Neural progenitor cell (in vitro differentiated cells): ENCODE results near the gene SELENOM. TPM values are rescaled to one million over a fixed set of nuclear protein-coding genes. Genes with fewer than 3 reads are reported as not detected.

Source experiments
- DNase-seq: peaks from one replicate; pipeline ENCODE4 v3.0.0-alpha.2; 2016; ENCODE audit warnings: low spot score
- H2AFZ ChIP-seq: fragments of 200-600 bp; sonication (generic); replicated peaks from 2 replicates; pipeline ENCODE4 v1.6.1; 2016; ENCODE audit warnings: antibody characterized with exemption
- H3F3A ChIP-seq: fragments of 200-600 bp; sonication (generic); 2 replicates; pipeline ENCODE4 v1.6.1; 2016; ENCODE audit warnings: antibody characterized with exemption, low read depth
- H3K27ac ChIP-seq: fragments of 200-600 bp; sonication (generic); 2 replicates; pipeline ENCODE4 v1.5.1; 2016; ENCODE audit warnings: mild to moderate bottlenecking
- H3K27me3 ChIP-seq: fragments of 200-600 bp; sonication (generic); 2 replicates; pipeline ENCODE4 v1.6.1; 2016; ENCODE audit warnings: mild to moderate bottlenecking, moderate library complexity
- H3K36me3 ChIP-seq: fragments of 200-600 bp; sonication (generic); 2 replicates; pipeline ENCODE4 v1.5.1; 2016
- H3K4me1 ChIP-seq: fragments of 200-600 bp; sonication (generic); 2 replicates; pipeline ENCODE4 v1.6.1; 2016; ENCODE audit warnings: mixed run types
- H3K4me2 ChIP-seq: fragments of 200-600 bp; sonication (generic); 2 replicates; pipeline ENCODE4 v1.6.1; 2016
- H3K4me3 ChIP-seq: fragments of 200-600 bp; sonication (generic); 2 replicates; pipeline ENCODE4 v1.5.1; 2016
- H3K79me2 ChIP-seq: fragments of 200-600 bp; sonication (generic); 2 replicates; pipeline ENCODE4 v1.6.1; 2016; ENCODE audit warnings: low read depth
- H3K9ac ChIP-seq: fragments of 200-600 bp; sonication (generic); 2 replicates; pipeline ENCODE4 v1.6.1; 2016
- H3K9me3 ChIP-seq: fragments of 200-600 bp; sonication (generic); 2 replicates; pipeline ENCODE4 v1.5.1; 2016; ENCODE audit warnings: low read depth
- H4K20me1 ChIP-seq: fragments of 200-600 bp; sonication (generic); 2 replicates; pipeline ENCODE4 v1.6.1; 2016; ENCODE audit warnings: low read depth
- H3K27ac Mint-ChIP-seq: 3 replicates; pipeline ENCODE4 v1.8.0; 2021; ENCODE audit warnings: mixed read lengths
- H3K27me3 Mint-ChIP-seq: 2 replicates; pipeline ENCODE4 v1.8.0; 2022; ENCODE audit warnings: low read depth, mild to moderate bottlenecking, inconsistent platforms, moderate library complexity, mixed read lengths; ENCODE audit not compliant: insufficient read depth
- H3K36me3 Mint-ChIP-seq: 3 replicates; pipeline ENCODE4 v1.8.0; 2021; ENCODE audit warnings: mixed read lengths
- H3K4me1 Mint-ChIP-seq: 3 replicates; pipeline ENCODE4 v1.8.0; 2021; ENCODE audit warnings: mixed read lengths
- H3K4me3 Mint-ChIP-seq: 3 replicates; pipeline ENCODE4 v1.8.0; 2021; ENCODE audit warnings: mild to moderate bottlenecking, moderate library complexity, mixed read lengths
- H3K9me3 Mint-ChIP-seq: 3 replicates; pipeline ENCODE4 v1.8.0; 2020; ENCODE audit warnings: mixed read lengths
- CTCF ChIP-seq: fragments of 200-600 bp; sonication (generic); IDR thresholded peaks from 2 replicates; pipeline ENCODE4 v1.5.1; 2017; ENCODE audit warnings: antibody characterized with exemption, mild to moderate bottlenecking
- EZH2 ChIP-seq: fragments of 200-600 bp; sonication (generic); IDR thresholded peaks from 2 replicates; pipeline ENCODE4 v1.6.1; 2017; ENCODE audit warnings: antibody characterized with exemption, mild to moderate bottlenecking, moderate library complexity
- EZH2phosphoT487 ChIP-seq: fragments of 200-600 bp; sonication (generic); IDR thresholded peaks from 2 replicates; pipeline ENCODE4 v1.6.1; 2017; ENCODE audit warnings: antibody characterized with exemption
- total RNA-seq: library from RNA; depleted of rRNA; stranded (reverse); fragments of >200 nt; gene quantifications from 2 replicates; pipeline ENCODE4 v1.2.3, GENCODE V29; 2015; ENCODE audit warnings: low replicate concordance

SELENOM gene
- total RNA-seq, 1 donor from 2014 or later: 7.4 TPM

GRCh38 chr22:31121403-31121802 is 14.0 kb upstream of the SELENOM start:
- H3K27ac Mint-ChIP-seq: peak overlapping the region; percentile 43
- no peak for TF ChIP-seq CTCF
- TF ChIP-seq EZH2phosphoT487: no peak
- TF ChIP-seq EZH2: no peak
- H3K4me2 ChIP-seq: no peak overlapping the region
- peaks cover 3% of the 10 kb centered on the region for H3K4me1 ChIP-seq
- no peaks in the 10 kb centered on the region for H3K79me2 ChIP-seq
- H3F3A ChIP-seq: no peaks in the 10 kb centered on the region
- DNase-seq: no peak
- H3K9me3 Mint-ChIP-seq: no peaks in the 10 kb centered on the region
- no peaks in the 10 kb centered on the region for H3K27me3 ChIP-seq
- H3K27me3 Mint-ChIP-seq: peaks cover 2% of the 10 kb centered on the region
- H3K9me3 ChIP-seq: no peaks in the 10 kb centered on the region
- H3K27ac ChIP-seq: no peak overlapping the region
- H3K4me3 ChIP-seq: no peak overlapping the region
- H3K9ac ChIP-seq: no peak overlapping the region
- H3K36me3 ChIP-seq: no peaks in the 10 kb centered on the region
- H3K4me1 Mint-ChIP-seq: peaks cover 13% of the 10 kb centered on the region
- H4K20me1 ChIP-seq: no peaks in the 10 kb centered on the region
- H2AFZ ChIP-seq: no peak overlapping the region
- no peaks in the 10 kb centered on the region for H3K36me3 Mint-ChIP-seq
- no peak overlapping the region for H3K4me3 Mint-ChIP-seq

GRCh38 chr22:31120642-31121041 is 13.3 kb upstream of the SELENOM start:
- Mint-ChIP-seq H3K27me3 (peaks cover 2% of the 10 kb centered on the region), H3K9me3 (no peaks in the 10 kb centered on the region), H3K27ac (no peak overlapping the region), H3K36me3 (no peaks in the 10 kb centered on the region), H3K4me3 (no peak overlapping the region), H3K4me1 (peaks cover 13% of the 10 kb centered on the region)
- H3K27me3 ChIP-seq: no peaks in the 10 kb centered on the region
- H3K4me2 ChIP-seq: no peak overlapping the region
- no peak overlapping the region for H2AFZ ChIP-seq
- no peaks in the 10 kb centered on the region for H4K20me1 ChIP-seq
- no peak overlapping the region for H3K4me3 ChIP-seq
- peaks cover 3% of the 10 kb centered on the region for H3K4me1 ChIP-seq
- TF ChIP-seq EZH2 (no peak), EZH2phosphoT487 (no peak), CTCF (no peak)
- H3K36me3 ChIP-seq: no peaks in the 10 kb centered on the region
- no peaks in the 10 kb centered on the region for H3F3A ChIP-seq
- H3K27ac ChIP-seq: no peak overlapping the region
- H3K9me3 ChIP-seq: no peaks in the 10 kb centered on the region
- no peaks in the 10 kb centered on the region for H3K79me2 ChIP-seq
- DNase-seq: no peak
- H3K9ac ChIP-seq: no peak overlapping the region

- Histone ChIP-seq H3K27ac (no peak overlapping the region), H3K36me3 (no peaks in the 10 kb centered on the region), H3K27me3 (no peaks in the 10 kb centered on the region), H3K9me3 (no peaks in the 10 kb centered on the region), H4K20me1 (no peaks in the 10 kb centered on the region), H3K9ac (no peak overlapping the region), H3K4me1 (peaks cover 3% of the 10 kb centered on the region), H3K4me3 (no peak overlapping the region), H3K4me2 (no peak overlapping the region), H2AFZ (no peak overlapping the region), H3F3A (no peaks in the 10 kb centered on the region), H3K79me2 (no peaks in the 10 kb centered on the region)
- peaks cover 2% of the 10 kb centered on the region for H3K27me3 Mint-ChIP-seq
- H3K36me3 Mint-ChIP-seq: no peaks in the 10 kb centered on the region
- no peaks in the 10 kb centered on the region for H3K9me3 Mint-ChIP-seq
- no peak overlapping the region for H3K4me3 Mint-ChIP-seq
- no peak overlapping the region for H3K27ac Mint-ChIP-seq
- peaks cover 13% of the 10 kb centered on the region for H3K4me1 Mint-ChIP-seq
- no peak for TF ChIP-seq CTCF
- no peak for TF ChIP-seq EZH2
- TF ChIP-seq EZH2phosphoT487: no peak
- DNase-seq: no peak
Measured at GRCh38 chr22:31120230-31120629, 12.9 kb upstream of the SELENOM start.
